ENCODE data around the gene ARMC8.

Gene ARMC8

GRCh38 chr3:138259126-138259525, 72.0 kb downstream of the ARMC8 start:
- no peak for ATAC-seq
- no peak for TF ChIP-seq ZC3H10 (CRISPR knock-in tag; IDR thresholded peaks at IDR 0.05)
- no peak for TF ChIP-seq ZFP3 (CRISPR knock-in tag; IDR thresholded peaks at IDR 0.05)
- TF ChIP-seq, protein P1, sequence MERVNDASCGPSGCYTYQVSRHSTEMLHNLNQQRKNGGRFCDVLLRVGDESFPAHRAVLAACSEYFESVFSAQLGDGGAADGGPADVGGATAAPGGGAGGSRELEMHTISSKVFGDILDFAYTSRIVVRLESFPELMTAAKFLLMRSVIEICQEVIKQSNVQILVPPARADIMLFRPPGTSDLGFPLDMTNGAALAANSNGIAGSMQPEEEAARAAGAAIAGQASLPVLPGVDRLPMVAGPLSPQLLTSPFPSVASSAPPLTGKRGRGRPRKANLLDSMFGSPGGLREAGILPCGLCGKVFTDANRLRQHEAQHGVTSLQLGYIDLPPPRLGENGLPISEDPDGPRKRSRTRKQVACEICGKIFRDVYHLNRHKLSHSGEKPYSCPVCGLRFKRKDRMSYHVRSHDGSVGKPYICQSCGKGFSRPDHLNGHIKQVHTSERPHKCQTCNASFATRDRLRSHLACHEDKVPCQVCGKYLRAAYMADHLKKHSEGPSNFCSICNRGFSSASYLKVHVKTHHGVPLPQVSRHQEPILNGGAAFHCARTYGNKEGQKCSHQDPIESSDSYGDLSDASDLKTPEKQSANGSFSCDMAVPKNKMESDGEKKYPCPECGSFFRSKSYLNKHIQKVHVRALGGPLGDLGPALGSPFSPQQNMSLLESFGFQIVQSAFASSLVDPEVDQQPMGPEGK (CRISPR knock-in tag; IDR thresholded peaks at IDR 0.05; ENCODE audit: borderline replicate concordance): no peak
- TF ChIP-seq TCF4 (CRISPR knock-in tag; IDR thresholded peaks at IDR 0.05; ENCODE audit: borderline replicate concordance): no peak
- TF ChIP-seq ZFP30 (CRISPR knock-in tag; IDR thresholded peaks at IDR 0.05): no peak
- TF ChIP-seq ZNF8 (CRISPR knock-in tag; IDR thresholded peaks at IDR 0.05): no peak
- no peak for TF ChIP-seq ARNTL (CRISPR knock-in tag; IDR thresholded peaks at IDR 0.05; ENCODE audit: borderline replicate concordance, low read depth)
- TF ChIP-seq GLIS3 (CRISPR knock-in tag; IDR thresholded peaks at IDR 0.05): no peak

- no peak for ATAC-seq
- TF ChIP-seq BACH2 (CRISPR knock-in tag; IDR thresholded peaks at IDR 0.05; ENCODE audit: borderline replicate concordance) (no peak), ZC3H10 (CRISPR knock-in tag; IDR thresholded peaks at IDR 0.05) (no peak), ZNF70 (CRISPR knock-in tag; IDR thresholded peaks at IDR 0.05) (no peak), PPARA (CRISPR knock-in tag; IDR thresholded peaks at IDR 0.05; ENCODE audit: borderline replicate concordance) (no peak), TOX (CRISPR knock-in tag; IDR thresholded peaks at IDR 0.05; ENCODE audit: borderline replicate concordance) (no peak)
- TF ChIP-seq, protein P2, sequence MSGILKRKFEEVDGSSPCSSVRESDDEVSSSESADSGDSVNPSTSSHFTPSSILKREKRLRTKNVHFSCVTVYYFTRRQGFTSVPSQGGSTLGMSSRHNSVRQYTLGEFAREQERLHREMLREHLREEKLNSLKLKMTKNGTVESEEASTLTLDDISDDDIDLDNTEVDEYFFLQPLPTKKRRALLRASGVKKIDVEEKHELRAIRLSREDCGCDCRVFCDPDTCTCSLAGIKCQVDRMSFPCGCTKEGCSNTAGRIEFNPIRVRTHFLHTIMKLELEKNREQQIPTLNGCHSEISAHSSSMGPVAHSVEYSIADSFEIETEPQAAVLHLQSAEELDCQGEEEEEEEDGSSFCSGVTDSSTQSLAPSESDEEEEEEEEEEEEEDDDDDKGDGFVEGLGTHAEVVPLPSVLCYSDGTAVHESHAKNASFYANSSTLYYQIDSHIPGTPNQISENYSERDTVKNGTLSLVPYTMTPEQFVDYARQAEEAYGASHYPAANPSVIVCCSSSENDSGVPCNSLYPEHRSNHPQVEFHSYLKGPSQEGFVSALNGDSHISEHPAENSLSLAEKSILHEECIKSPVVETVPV (CRISPR knock-in tag; IDR thresholded peaks at IDR 0.05): no peak
- TF ChIP-seq, protein P3, sequence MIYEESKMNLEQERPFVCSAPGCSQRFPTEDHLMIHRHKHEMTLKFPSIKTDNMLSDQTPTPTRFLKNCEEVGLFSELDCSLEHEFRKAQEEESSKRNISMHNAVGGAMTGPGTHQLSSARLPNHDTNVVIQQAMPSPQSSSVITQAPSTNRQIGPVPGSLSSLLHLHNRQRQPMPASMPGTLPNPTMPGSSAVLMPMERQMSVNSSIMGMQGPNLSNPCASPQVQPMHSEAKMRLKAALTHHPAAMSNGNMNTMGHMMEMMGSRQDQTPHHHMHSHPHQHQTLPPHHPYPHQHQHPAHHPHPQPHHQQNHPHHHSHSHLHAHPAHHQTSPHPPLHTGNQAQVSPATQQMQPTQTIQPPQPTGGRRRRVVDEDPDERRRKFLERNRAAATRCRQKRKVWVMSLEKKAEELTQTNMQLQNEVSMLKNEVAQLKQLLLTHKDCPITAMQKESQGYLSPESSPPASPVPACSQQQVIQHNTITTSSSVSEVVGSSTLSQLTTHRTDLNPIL (CRISPR knock-in tag; IDR thresholded peaks at IDR 0.05; ENCODE audit: low read depth): no peak
These were observed 73.5 kb downstream of the ARMC8 start for GRCh38 chr3:138260611-138261010.

DNA sequence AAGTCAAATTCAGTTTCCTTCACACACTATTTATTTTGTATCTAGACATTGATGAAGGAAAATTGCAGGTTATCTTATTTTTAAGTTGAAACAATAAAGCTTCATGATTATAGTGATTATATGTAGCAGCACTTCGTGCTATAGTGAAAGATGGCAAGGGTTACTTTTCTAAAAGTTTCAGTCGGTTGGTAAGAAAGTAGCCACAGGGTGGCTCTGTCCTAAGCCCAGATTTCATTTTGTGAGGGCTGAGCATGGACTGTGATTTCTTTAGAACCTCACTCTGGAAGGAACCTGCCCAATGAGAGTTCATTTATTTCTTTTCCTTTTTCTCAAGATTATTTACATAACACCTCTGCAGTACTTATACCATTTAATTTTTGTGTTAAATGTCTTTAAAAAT, 76.0 kb downstream of the ARMC8 start:
- TF ChIP-seq, protein P4, sequence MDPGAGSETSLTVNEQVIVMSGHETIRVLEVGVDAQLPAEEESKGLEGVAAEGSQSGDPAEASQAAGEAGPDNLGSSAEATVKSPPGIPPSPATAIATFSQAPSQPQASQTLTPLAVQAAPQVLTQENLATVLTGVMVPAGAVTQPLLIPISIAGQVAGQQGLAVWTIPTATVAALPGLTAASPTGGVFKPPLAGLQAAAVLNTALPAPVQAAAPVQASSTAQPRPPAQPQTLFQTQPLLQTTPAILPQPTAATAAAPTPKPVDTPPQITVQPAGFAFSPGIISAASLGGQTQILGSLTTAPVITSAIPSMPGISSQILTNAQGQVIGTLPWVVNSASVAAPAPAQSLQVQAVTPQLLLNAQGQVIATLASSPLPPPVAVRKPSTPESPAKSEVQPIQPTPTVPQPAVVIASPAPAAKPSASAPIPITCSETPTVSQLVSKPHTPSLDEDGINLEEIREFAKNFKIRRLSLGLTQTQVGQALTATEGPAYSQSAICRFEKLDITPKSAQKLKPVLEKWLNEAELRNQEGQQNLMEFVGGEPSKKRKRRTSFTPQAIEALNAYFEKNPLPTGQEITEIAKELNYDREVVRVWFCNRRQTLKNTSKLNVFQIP (CRISPR knock-in tag; IDR thresholded peaks at IDR 0.05; ENCODE audit: borderline replicate concordance, low read depth): no peak
- TF ChIP-seq ESRRG (CRISPR knock-in tag; IDR thresholded peaks at IDR 0.05): no peak

DNA sequence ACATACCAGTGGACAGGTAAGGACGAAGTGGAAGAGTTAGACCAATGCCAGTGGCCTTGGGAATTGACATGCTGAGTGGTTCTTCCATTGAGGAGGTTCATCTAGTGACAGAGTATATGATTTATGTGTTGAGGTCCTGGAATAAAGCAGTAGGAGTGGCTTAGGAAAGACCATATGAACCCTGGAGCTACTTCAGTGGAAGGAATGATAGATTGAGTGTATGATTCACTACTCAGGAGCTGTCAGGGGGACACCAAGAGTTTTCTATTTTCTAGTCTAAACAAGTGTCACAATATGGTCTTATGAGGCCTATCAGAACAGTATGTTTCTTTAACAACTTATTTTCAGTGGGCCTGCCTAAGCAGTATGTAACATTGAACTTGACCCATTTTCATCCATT, 78.6 kb downstream of the ARMC8 start:
- no peak for ATAC-seq
- no peak for TF ChIP-seq ZFP30 (CRISPR knock-in tag; IDR thresholded peaks at IDR 0.05)
- no peak for TF ChIP-seq PPARA (CRISPR knock-in tag; IDR thresholded peaks at IDR 0.05; ENCODE audit: borderline replicate concordance)
- no peak for TF ChIP-seq SNAI2 (CRISPR knock-in tag; IDR thresholded peaks at IDR 0.05)
- TF ChIP-seq ARNTL (CRISPR knock-in tag; IDR thresholded peaks at IDR 0.05; ENCODE audit: borderline replicate concordance, low read depth): no peak

More for the DNA sequence above, 76.0 kb downstream of the ARMC8 start:
- peak; percentile 37; the same call in 1 of the 3 replicates for ATAC-seq

DNA sequence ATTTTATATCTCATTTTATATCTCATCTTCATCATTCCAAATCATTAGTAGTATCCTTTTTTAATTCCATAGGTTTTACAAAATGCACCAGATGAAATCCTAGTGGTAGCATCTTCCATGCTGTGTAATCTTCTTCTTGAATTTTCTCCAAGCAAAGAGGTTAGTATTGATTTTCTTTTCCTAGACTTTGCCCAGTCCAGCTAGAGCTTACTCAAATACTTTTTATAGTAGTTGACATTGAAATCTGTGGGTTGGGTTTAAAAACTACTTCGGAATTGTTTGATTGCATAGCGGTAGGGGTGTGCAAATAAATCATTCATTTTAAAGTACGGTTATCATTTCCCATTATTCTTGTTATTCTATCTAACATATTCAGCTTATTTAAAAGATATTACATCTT, 80.0 kb downstream of the ARMC8 start:
- no peak for TF ChIP-seq ZNF70 (CRISPR knock-in tag; IDR thresholded peaks at IDR 0.05)
- TF ChIP-seq ARNTL (CRISPR knock-in tag; IDR thresholded peaks at IDR 0.05; ENCODE audit: borderline replicate concordance, low read depth): no peak
- TF ChIP-seq PPARA (CRISPR knock-in tag; IDR thresholded peaks at IDR 0.05; ENCODE audit: borderline replicate concordance): no peak
- TF ChIP-seq ZNF565 (CRISPR knock-in tag; conservative IDR thresholded peaks at IDR 0.05; ENCODE audit: low read depth): no peak
- TF ChIP-seq ESRRG (CRISPR knock-in tag; IDR thresholded peaks at IDR 0.05): no peak
- no peak for ATAC-seq

DNA sequence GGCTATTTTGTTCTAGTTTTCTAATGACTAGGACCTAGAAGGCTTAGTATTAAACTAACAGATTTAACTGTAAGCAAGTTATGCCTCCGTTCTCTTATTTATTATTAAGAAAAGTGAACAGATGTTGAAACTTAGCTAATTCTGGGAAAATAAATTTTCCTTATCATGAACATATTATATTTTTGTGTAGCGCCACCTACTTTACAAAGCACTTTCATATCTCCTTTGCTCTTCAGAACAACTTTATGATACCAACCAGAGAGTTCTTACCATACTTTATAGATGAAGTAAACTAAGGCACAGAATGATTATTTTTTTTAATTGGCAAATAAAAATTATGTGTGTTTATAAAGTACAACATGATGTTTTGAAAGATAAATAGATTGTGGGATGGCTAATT, 83.1 kb downstream of the ARMC8 start:
- ATAC-seq: no peak
- TF ChIP-seq ARNTL (CRISPR knock-in tag; IDR thresholded peaks at IDR 0.05; ENCODE audit: borderline replicate concordance, low read depth) (no peak), ZFP30 (CRISPR knock-in tag; IDR thresholded peaks at IDR 0.05) (no peak), OSR1 (CRISPR knock-in tag; IDR thresholded peaks at IDR 0.05) (no peak), ZNF70 (CRISPR knock-in tag; IDR thresholded peaks at IDR 0.05) (no peak), SNAI2 (CRISPR knock-in tag; IDR thresholded peaks at IDR 0.05) (no peak), ZNF565 (CRISPR knock-in tag; conservative IDR thresholded peaks at IDR 0.05; ENCODE audit: low read depth) (no peak), TCF4 (CRISPR knock-in tag; IDR thresholded peaks at IDR 0.05; ENCODE audit: borderline replicate concordance) (no peak), RARB (CRISPR knock-in tag; IDR thresholded peaks at IDR 0.05) (no peak), CSDC2 (CRISPR knock-in tag; IDR thresholded peaks at IDR 0.05) (no peak), ZC3H10 (CRISPR knock-in tag; IDR thresholded peaks at IDR 0.05) (no peak)
- TF ChIP-seq, protein P4 (CRISPR knock-in tag; IDR thresholded peaks at IDR 0.05; ENCODE audit: borderline replicate concordance, low read depth): no peak
- TF ChIP-seq, protein P1 (CRISPR knock-in tag; IDR thresholded peaks at IDR 0.05; ENCODE audit: borderline replicate concordance): no peak
